Activated gamma-delta T cell treated with Interleukin-2 at 50 U/mL for 16 hours (primary cell): ENCODE results near the gene ZNF74.
"Not testable (repeated sequence)": the region's sequence is repeated elsewhere in the genome, so short reads cannot be mapped to it uniquely, and the experiment has no call there.

Experiments
- DNase-seq: peaks from one replicate; pipeline ENCODE4 v3.0.0-alpha.2; 2020

ZNF74 gene

GRCh38 chr22:20376983-20377382, 17.0 kb upstream of the ZNF74 start:
- DNase-seq = not testable (repeated sequence)

- no peak for DNase-seq
Observed at GRCh38 chr22:20378110-20378509, 15.8 kb upstream of the ZNF74 start.

GRCh38 chr22:20378684-20379083, 15.3 kb upstream of the ZNF74 start:
- DNase-seq = not testable (repeated sequence)

- DNase-seq = no peak
Observed at GRCh38 chr22:20380486-20380885, 13.5 kb upstream of the ZNF74 start.

GRCh38 chr22:20383538-20383937, 10.4 kb upstream of the ZNF74 start:
- no peak for DNase-seq

- no peak for DNase-seq
Observed at GRCh38 chr22:20384171-20384570, 9.8 kb upstream of the ZNF74 start.

- DNase-seq = no peak
Observed at GRCh38 chr22:20384865-20385264, 9.1 kb upstream of the ZNF74 start.

GRCh38 chr22:20386336-20386735, 7.6 kb upstream of the ZNF74 start:
- DNase-seq = no peak

GRCh38 chr22:20386972-20387371, 7.0 kb upstream of the ZNF74 start:
- DNase-seq = no peak

- no peak for DNase-seq
Observed at GRCh38 chr22:20388200-20388599, 5.8 kb upstream of the ZNF74 start.

GRCh38 chr22:20389288-20389687, 4.7 kb upstream of the ZNF74 start:
- DNase-seq = no peak

GRCh38 chr22:20390394-20390907, 3.5 kb upstream of the ZNF74 start:
- DNase-seq = no peak

GRCh38 chr22:20391222-20391621, 2.7 kb upstream of the ZNF74 start:
- DNase-seq = no peak

- not testable (repeated sequence) for DNase-seq
Observed at GRCh38 chr22:20392365-20392881, 1.5 kb upstream of the ZNF74 start.

- DNase-seq = no peak
Observed at GRCh38 chr22:20392983-20393704, 807 bp upstream of the ZNF74 start.

- no peak for DNase-seq
Observed at GRCh38 chr22:20395181-20395906, 1.4 kb downstream of the ZNF74 start.

GRCh38 chr22:20395907-20396287, 1.9 kb downstream of the ZNF74 start:
- no peak for DNase-seq

- no peak for DNase-seq
Observed at GRCh38 chr22:20396639-20397038, 2.7 kb downstream of the ZNF74 start.

- DNase-seq = no peak
Observed at GRCh38 chr22:20397498-20397897, 3.5 kb downstream of the ZNF74 start.

- no peak for DNase-seq
Observed at GRCh38 chr22:20398420-20398819, 4.5 kb downstream of the ZNF74 start.

GRCh38 chr22:20399866-20400605, 6.1 kb downstream of the ZNF74 start:
- DNase-seq = no peak

GRCh38 chr22:20400606-20401375, 6.8 kb downstream of the ZNF74 start:
- no peak for DNase-seq
